Measurements from ENCODE around the gene HOMEZ. TPM values are rescaled to one million over a fixed set of nuclear protein-coding genes. Genes with fewer than 3 reads are reported as not detected.

Gene HOMEZ
- total RNA-seq, 4 donors from 2014 or later = 3.5 to 13.6 (median 10.6) TPM

- ATAC-seq (ENCODE audit: low FRiP score) = peak; percentile 40
- no peak for TF ChIP-seq CTCF (IDR thresholded peaks at IDR 0.05)
- DNase-seq (ENCODE audit: low spot score) = no peak
Measured at GRCh38 chr14:23302290-23303225, 16.6 kb upstream of the HOMEZ start, which contains the start of gene PPP1R3E. Gene PPP1R3E (minus strand): TSS chr14:23302859. CDS start chr14:23302576, 283 bp downstream.

GRCh38 chr14:23301969-23302289 is 16.0 kb upstream of the HOMEZ start:
- no peak for DNase-seq (ENCODE audit: low spot score)
- ATAC-seq (ENCODE audit: low FRiP score) = peak; percentile 4
- no peak for TF ChIP-seq CTCF (IDR thresholded peaks at IDR 0.05)

- peak; percentile 78 for DNase-seq (ENCODE audit: low spot score)
- TF ChIP-seq CTCF (IDR thresholded peaks at IDR 0.05) = peak in 1 of 3 donors; percentile 68
- ATAC-seq (ENCODE audit: low FRiP score) = peak; percentile 89
Measured at GRCh38 chr14:23301288-23301968, 15.5 kb upstream of the HOMEZ start.

GRCh38 chr14:23300687-23301223 is 14.8 kb upstream of the HOMEZ start:
- no peak for ATAC-seq (ENCODE audit: low FRiP score)
- DNase-seq (ENCODE audit: low spot score) = no peak
- TF ChIP-seq CTCF (IDR thresholded peaks at IDR 0.05) = no peak

GRCh38 chr14:23299986-23300686 is 14.2 kb upstream of the HOMEZ start:
- DNase-seq (ENCODE audit: low spot score) (no peak), ATAC-seq (ENCODE audit: low FRiP score) (no peak)
- no peak for TF ChIP-seq CTCF (IDR thresholded peaks at IDR 0.05)

- ATAC-seq (ENCODE audit: low FRiP score) (no peak), DNase-seq (ENCODE audit: low spot score) (no peak)
- TF ChIP-seq CTCF (IDR thresholded peaks at IDR 0.05) = no peak
Measured at GRCh38 chr14:23299211-23299957, 13.5 kb upstream of the HOMEZ start.

Data from omental fat pad (tissue), 4 donors.